Measurements from ENCODE around the gene MYLK3. TPM values are rescaled to one million over a fixed set of nuclear protein-coding genes. Genes with fewer than 3 reads are reported as not detected.

The MYLK3 gene
- total RNA-seq, 4 donors from 2014 or later: 0.11 to 0.86 (median 0.19) TPM; not detected in 1

GRCh38 chr16:46719528-46719927, 28.6 kb downstream of the MYLK3 start:
- no peak for TF ChIP-seq POLR2A (IDR thresholded peaks at IDR 0.05)
- no peak for TF ChIP-seq CTCF (IDR thresholded peaks at IDR 0.05)
- intact Hi-C loops (cut with DNase I; ENCODE audit: low total_unique reads): no loop called here
- DNase-seq (ENCODE audit: low spot score in 2 of 2): peak in 1 of 2 donors; percentile 43
- no peak overlapping the region for H3K4me3 ChIP-seq (ENCODE audit: low read depth, poor library complexity, severe bottlenecking)
- WGBS, 2 donors: 94% methylated on average over 6 of the region's 6 CpGs

GRCh38 chr16:46718214-46718613, 29.9 kb downstream of the MYLK3 start:
- H3K4me3 ChIP-seq (ENCODE audit: low read depth, poor library complexity, severe bottlenecking): no peak overlapping the region
- TF ChIP-seq CTCF (IDR thresholded peaks at IDR 0.05) (no peak), POLR2A (IDR thresholded peaks at IDR 0.05) (no peak)
- 76 to 85% methylated on average over 8 of the region's 8 CpGs for WGBS, 2 donors
- DNase-seq (ENCODE audit: low spot score in 2 of 2): no peak
- intact Hi-C loops (cut with DNase I; ENCODE audit: low total_unique reads): no loop called here

- H3K4me3 ChIP-seq (ENCODE audit: low read depth, poor library complexity, severe bottlenecking): no peak overlapping the region
- intact Hi-C loops (cut with DNase I; ENCODE audit: low total_unique reads): no loop called here
- WGBS, 2 donors: 38 to 45% methylated on average over 2 of the region's 2 CpGs
- no peak for TF ChIP-seq POLR2A (IDR thresholded peaks at IDR 0.05)
- no peak for TF ChIP-seq CTCF (IDR thresholded peaks at IDR 0.05)
- peak in 1 of 2 donors; percentile 77 for DNase-seq (ENCODE audit: low spot score in 2 of 2)
Observed at GRCh38 chr16:46717692-46718091, 30.5 kb downstream of the MYLK3 start.

GRCh38 chr16:46715769-46716305, 32.3 kb downstream of the MYLK3 start:
- TF ChIP-seq POLR2A (IDR thresholded peaks at IDR 0.05) (no peak), CTCF (IDR thresholded peaks at IDR 0.05) (no peak)
- H3K4me3 ChIP-seq (ENCODE audit: low read depth, poor library complexity, severe bottlenecking): no peak overlapping the region
- 48 to 81% methylated on average over 5 to 6 of the region's 6 CpGs for WGBS, 2 donors
- intact Hi-C loops (cut with DNase I; ENCODE audit: low total_unique reads): no loop called here
- no peak for DNase-seq (ENCODE audit: low spot score in 2 of 2)

- 88 to 93% methylated on average over 7 of the region's 7 CpGs for WGBS, 2 donors
Observed at GRCh38 chr16:46714797-46715591, 33.1 kb downstream of the MYLK3 start.

More at GRCh38 chr16:46714797-46715591, 33.1 kb downstream of the MYLK3 start:
- DNase-seq (ENCODE audit: low spot score in 2 of 2): no peak
- TF ChIP-seq CTCF (IDR thresholded peaks at IDR 0.05) (no peak), POLR2A (IDR thresholded peaks at IDR 0.05) (no peak)
- intact Hi-C loops (cut with DNase I; ENCODE audit: low total_unique reads): no loop called here
- H3K4me3 ChIP-seq (ENCODE audit: low read depth, poor library complexity, severe bottlenecking): no peak overlapping the region

Measured in lower leg skin (tissue), 4 donors.